PFSK-1 (cell line): ENCODE results near the gene AHSG.

ENCODE experiments used
- FOXP2 ChIP-seq: optimal IDR thresholded peaks from 2 replicates; pipeline ENCODE3; 2011; ENCODE audit warnings: borderline replicate concordance, control low read depth, inconsistent platforms; ENCODE audit not compliant: insufficient read depth; ENCODE audit errors: extremely low read length, extremely low read depth
- POLR2AphosphoS5 ChIP-seq: IDR thresholded peaks from 2 replicates; pipeline ENCODE4 v1.6.1; 2012; ENCODE audit warnings: low read depth, mild to moderate bottlenecking, control low read depth, low read length, moderate library complexity
- SIN3A ChIP-seq: IDR thresholded peaks from 2 replicates; pipeline ENCODE4 v1.6.1; 2012; ENCODE audit warnings: mild to moderate bottlenecking, low read length, moderate library complexity, borderline replicate concordance; ENCODE audit not compliant: insufficient read depth
- TAF1 ChIP-seq: IDR thresholded peaks from 2 replicates; pipeline ENCODE4 v1.6.1; 2012; ENCODE audit warnings: low read length, control low read depth, borderline replicate concordance; ENCODE audit not compliant: insufficient read depth
- TF ChIP-seq, protein P1 (sequence below), 2 experiments: IDR thresholded peaks; 2 replicates each; pipeline versions ENCODE4 v1.6.1 to v1.8.0; 2011 to 2012; ENCODE audit warnings: low read depth in 2 of 2, low read length in 2 of 2, control low read depth in 1 of 2, inconsistent platforms in 1 of 2, mild to moderate bottlenecking in 1 of 2, moderate library complexity in 1 of 2; ENCODE audit not compliant: insufficient read depth in 1 of 2

AHSG gene

GRCh38 chr3:186665625-186666188, 52.8 kb downstream of the AHSG start, which contains the start of gene HRG:
Gene HRG, plus strand, starts transcription at chr3:186666014. Its CDS starts 18 bp downstream, at chr3:186666032.
- TF ChIP-seq FOXP2 (no peak), TAF1 (no peak), POLR2AphosphoS5 (no peak), SIN3A (no peak)
- TF ChIP-seq, protein P1, sequence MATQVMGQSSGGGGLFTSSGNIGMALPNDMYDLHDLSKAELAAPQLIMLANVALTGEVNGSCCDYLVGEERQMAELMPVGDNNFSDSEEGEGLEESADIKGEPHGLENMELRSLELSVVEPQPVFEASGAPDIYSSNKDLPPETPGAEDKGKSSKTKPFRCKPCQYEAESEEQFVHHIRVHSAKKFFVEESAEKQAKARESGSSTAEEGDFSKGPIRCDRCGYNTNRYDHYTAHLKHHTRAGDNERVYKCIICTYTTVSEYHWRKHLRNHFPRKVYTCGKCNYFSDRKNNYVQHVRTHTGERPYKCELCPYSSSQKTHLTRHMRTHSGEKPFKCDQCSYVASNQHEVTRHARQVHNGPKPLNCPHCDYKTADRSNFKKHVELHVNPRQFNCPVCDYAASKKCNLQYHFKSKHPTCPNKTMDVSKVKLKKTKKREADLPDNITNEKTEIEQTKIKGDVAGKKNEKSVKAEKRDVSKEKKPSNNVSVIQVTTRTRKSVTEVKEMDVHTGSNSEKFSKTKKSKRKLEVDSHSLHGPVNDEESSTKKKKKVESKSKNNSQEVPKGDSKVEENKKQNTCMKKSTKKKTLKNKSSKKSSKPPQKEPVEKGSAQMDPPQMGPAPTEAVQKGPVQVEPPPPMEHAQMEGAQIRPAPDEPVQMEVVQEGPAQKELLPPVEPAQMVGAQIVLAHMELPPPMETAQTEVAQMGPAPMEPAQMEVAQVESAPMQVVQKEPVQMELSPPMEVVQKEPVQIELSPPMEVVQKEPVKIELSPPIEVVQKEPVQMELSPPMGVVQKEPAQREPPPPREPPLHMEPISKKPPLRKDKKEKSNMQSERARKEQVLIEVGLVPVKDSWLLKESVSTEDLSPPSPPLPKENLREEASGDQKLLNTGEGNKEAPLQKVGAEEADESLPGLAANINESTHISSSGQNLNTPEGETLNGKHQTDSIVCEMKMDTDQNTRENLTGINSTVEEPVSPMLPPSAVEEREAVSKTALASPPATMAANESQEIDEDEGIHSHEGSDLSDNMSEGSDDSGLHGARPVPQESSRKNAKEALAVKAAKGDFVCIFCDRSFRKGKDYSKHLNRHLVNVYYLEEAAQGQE (IDR thresholded peaks at IDR 0.05; ENCODE audit: insufficient read depth in 1 of 2, low read depth in 2 of 2, low read length in 2 of 2), result no peak

- TF ChIP-seq POLR2AphosphoS5 (no peak), SIN3A (no peak), TAF1 (no peak)
- TF ChIP-seq, protein P1 (IDR thresholded peaks at IDR 0.05; ENCODE audit: insufficient read depth in 1 of 2, low read depth in 2 of 2, low read length in 2 of 2), result no peak
These were observed 55.6 kb downstream of the AHSG start for GRCh38 chr3:186668426-186668825.

DNA sequence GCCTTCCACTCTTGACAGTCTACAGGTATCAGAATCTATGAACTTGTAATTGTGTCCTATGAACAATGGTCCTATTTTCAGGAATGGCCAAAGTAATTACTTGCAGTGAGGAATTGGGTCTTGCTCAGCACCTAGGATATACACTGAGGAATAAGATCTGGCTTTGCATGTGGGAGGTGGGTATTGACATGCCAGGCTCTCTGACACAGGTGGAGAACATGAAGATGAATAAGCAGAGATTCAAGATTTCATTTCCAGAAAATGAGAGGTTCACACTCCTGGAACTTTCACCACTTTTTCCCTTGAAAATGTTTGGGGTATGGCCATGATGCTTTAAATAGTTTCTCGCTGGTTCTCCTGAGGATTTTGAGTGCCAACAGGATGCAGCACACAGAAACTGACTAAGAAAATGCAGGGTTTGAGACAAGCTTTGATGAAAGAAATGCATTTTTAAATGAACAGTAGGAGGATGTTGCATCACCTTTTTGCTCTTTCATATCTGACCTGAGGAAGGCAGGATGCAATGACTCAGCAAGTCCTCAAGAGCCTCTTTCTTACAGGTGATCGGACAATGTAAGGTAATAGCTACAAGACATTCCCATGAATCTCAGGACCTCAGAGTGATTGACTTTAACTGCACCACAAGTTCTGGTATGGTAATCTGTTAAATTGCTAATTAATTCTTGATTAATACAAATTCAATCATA, 56.7 kb downstream of the AHSG start:
- no peak for TF ChIP-seq FOXP2
- TF ChIP-seq TAF1, result no peak
- TF ChIP-seq POLR2AphosphoS5, result no peak
- TF ChIP-seq, protein P1 (IDR thresholded peaks at IDR 0.05; ENCODE audit: insufficient read depth in 1 of 2, low read depth in 2 of 2, low read length in 2 of 2), result no peak
- TF ChIP-seq SIN3A, result no peak

GRCh38 chr3:186670155-186670554, 57.3 kb downstream of the AHSG start:
- TF ChIP-seq, protein P1 (IDR thresholded peaks at IDR 0.05; ENCODE audit: insufficient read depth in 1 of 2, low read depth in 2 of 2, low read length in 2 of 2), result no peak
- no peak for TF ChIP-seq TAF1
- no peak for TF ChIP-seq POLR2AphosphoS5
- TF ChIP-seq SIN3A, result no peak
- no peak for TF ChIP-seq FOXP2
